GDM1 (cell line): ENCODE results near the gene SYNGAP1.

Experiments
- DNase-seq: peaks from one replicate; lab custom pipeline; 2025; lab: John Stamatoyannopoulos, UW

The SYNGAP1 gene

GRCh38 chr6:33404884-33405283 is 15.0 kb upstream of the SYNGAP1 start:
- no peak for DNase-seq

DNA sequence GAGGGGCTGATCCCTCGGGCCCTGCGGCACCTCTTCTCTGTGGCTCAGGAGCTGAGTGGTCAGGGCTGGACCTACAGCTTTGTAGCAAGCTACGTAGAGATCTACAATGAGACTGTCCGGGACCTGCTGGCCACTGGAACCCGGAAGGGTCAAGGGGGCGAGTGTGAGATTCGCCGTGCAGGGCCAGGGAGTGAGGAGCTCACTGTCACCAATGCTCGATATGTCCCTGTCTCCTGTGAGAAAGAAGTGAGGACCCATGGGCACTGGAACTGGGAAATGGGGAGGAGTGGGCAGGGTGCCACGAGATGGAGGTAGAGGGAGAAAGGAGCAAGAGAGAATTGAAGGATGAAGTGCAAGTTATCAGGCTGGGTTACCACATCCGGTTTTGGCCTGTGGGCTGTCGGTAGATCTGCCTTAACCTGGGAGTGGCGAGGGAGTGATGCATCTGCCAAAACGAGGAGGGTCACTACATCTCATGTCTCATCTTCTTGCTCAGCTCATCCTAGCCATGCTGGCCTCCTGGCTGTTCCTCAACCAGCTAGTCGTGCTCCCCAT is 14.4 kb upstream of the SYNGAP1 start:
- DNase-seq, result no peak

- DNase-seq, result no peak
These were observed 13.7 kb upstream of the SYNGAP1 start for GRCh38 chr6:33406126-33406525.

GRCh38 chr6:33407132-33407718 is 12.6 kb upstream of the SYNGAP1 start:
- no peak for DNase-seq

DNA sequence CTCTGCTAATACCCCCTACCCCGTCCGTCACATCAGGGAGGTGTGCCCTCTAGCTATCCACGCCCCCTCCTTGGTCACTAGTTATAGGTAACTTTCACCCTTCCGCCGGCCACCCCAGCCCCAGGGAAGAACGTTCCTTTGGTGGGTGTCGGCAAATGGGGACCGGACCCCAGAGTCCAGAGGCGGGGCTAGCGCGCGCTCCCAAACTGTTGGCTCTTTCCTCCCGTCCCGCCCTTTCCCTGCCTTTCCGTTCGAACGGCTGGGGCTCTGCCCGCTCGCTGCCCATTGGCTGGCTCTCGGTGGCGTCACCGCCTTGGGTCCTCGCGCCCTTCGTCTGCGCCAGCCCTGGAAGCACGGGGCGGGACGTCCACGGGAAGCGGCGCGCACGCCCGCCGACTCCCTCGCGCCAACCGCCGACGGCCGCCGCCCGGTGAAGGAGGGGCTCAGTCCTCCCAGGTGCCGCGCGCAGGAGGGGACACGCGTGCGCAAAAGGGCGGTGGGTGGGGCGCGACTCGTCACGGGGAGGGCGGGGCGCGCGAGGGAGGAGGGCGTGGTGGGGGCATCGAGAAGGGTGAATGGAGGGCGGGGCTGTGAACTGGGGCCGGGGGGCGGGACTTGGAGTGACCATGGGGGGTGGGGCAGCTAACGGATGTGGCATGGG is 9.7 kb upstream of the SYNGAP1 start:
- peak; percentile 99 for DNase-seq

DNA sequence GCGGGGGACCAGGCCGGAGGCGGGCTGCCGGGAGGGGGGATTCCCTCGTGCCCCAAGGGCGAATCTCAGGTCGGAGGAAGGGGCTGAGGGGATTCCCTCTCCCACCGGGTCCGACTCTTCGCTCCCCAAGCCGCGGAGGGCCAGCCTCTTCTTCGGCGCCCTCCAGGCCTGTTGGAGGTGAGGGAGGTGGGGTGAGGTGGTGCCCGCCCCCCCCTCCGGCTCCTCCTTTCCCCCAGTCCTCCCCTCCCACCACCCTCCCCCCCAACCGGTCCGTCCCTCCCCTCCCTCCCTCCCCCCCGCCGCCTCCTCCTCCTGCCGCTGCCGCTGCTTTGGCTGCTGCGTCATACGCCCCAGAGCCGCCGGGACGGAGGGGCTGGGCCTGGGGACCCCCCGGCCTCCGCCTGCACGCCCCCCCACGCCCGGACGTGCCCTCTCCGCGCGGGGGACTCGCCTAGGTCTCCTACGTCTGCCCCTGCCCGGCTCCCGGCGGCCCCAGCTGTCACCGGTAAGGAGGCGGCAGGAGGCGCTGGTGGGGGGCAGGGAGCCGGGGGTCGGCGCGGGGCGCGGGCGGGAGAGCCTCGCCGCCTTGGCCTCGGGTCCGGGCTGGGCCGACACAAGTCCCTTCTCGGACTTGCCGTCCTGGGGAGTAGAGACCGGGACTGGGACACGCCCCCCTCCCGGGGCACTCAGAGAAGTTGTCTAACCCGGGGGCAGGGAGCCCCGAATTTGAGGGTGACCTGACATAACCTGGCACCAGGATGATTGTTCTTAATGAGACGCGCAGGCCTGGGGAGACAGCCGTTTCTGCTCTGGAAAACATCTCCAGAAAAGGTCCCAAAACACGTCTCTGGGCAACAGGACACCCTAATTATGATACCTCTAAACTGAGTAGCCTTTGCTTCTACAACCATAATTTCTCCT is 8.9 kb upstream of the SYNGAP1 start, which contains the start of gene PHF1:
Gene PHF1, plus strand, starts transcription at position 304 of the 921 bp plus-strand sequence. CDS start 1,250 bp downstream, outside the sequence.
- no peak for DNase-seq

GRCh38 chr6:33411632-33412005 is 8.2 kb upstream of the SYNGAP1 start:
- DNase-seq, result no peak

GRCh38 chr6:33412140-33413009 is 7.5 kb upstream of the SYNGAP1 start:
- no peak for DNase-seq

DNA sequence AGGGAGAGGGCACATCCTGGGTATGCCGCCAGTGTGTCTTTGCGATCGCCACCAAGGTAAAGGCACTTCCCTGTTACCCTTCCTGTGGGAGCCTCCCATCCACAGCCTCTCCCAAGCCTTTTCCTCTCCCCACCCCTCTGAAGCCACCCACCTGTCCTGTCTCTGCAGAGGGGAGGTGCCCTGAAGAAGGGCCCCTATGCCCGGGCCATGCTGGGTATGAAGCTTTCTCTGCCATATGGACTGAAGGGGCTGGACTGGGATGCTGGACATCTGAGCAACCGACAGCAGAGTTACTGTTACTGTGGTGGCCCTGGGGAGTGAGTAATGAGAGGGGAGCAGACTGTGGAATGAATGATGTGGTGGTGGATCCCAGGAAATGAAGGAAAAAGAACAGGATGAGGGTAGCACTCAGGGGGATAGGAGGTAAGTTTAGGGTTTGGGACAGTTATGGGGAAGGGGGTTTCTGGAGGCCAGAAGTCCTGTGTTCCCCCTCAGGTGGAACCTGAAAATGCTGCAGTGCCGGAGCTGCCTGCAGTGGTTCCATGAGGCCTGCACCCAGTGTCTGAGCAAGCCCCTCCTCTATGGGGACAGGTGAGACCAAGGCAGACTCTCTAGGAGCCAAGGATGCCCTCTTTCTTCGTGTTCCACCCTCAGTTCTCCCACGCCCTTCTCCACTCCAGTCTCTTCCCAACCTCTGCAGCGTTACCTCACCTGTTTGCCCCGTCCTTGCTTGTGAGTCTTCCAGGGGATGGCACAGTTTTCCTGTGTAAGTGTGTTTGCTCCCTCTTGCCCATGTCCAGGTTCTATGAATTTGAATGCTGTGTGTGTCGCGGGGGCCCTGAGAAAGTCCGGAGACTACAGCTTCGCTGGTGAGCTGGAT is 6.4 kb upstream of the SYNGAP1 start:
- no peak for DNase-seq

DNA sequence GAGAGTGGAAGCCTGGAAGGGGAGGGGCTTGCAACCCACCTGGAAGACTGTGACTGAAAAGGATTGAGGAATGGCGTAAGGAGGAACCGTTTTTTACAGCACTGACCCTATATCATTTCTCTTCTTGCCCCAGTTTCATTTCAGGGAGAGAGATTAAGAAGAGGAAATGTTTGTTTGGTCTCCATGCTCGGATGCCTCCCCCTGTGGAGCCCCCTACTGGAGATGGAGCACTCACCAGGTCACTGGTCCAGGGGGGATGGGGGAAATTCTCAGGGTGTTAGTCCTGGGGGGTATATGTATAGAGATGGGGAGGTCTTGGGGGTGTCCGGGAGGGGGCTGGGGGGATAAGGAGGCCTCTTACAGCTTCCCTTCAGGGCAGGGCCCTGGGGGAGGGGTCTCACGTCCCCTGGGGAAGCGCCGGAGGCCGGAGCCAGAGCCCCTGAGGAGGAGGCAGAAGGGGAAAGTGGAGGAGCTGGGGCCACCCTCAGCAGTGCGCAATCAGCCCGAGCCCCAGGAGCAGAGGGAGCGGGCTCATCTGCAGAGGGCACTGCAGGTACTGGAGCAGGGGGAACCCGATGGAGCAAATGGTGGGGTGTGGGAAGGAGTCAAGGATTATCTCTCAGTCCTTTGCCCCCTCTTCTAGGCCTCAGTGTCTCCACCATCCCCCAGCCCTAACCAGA is 5.1 kb upstream of the SYNGAP1 start:
- no peak for DNase-seq

DNA sequence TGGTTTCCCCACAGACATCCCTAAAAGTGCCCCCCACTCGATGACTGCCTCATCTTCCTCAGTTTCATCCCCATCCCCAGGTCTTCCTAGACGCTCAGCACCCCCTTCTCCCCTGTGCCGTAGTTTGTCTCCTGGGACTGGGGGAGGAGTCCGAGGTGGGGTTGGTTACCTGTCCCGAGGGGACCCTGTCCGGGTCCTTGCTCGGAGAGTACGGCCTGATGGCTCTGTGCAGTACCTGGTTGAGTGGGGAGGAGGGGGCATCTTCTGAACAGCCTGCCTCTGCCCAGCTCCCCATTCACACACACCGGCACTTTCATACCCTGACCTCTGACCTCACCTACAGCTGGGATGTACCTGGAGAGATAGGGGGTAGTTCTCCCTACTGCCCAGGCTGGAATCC is 4.0 kb upstream of the SYNGAP1 start:
- DNase-seq, result no peak

- DNase-seq, result no peak
These were observed 3.3 kb upstream of the SYNGAP1 start for GRCh38 chr6:33416386-33417127.

DNA sequence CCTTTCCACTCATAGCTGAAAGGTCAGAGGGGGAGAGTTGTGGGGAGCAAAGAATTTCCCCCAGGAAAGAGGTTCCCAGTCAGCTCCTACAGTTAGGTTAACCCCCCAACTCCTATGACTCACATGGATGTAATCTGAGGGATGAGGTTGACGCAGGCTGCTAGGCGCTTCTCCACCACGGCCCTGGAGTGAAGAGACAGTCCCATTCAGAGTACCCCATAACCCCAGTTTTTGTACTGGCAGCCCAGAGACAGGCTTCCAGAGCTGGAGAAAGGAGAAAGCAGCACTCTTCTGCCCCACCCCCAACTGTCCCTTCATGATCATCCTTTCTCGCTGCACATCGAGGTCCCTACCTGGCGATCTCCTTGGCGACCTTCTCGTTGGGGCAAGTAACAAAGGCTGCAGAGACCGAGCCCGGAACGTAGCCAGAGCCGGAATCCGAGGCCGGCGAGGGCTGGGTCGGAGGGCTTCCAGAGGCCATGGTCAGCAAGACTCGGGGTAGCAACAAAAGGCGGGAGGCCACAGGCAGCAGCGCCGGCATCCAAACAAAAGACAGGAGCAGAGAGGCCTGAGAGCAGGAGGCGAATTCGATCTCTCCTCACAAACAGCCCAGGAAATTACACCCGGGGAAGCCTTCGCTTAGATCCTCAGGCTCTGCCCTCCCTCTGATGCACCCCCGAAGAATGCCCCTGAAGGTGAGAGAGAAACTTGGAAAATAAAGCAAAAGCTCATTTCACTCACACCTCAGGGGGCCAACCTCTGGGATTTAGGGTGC is 2.5 kb upstream of the SYNGAP1 start:
- no peak for DNase-seq

GRCh38 chr6:33417903-33418689 is 1.8 kb upstream of the SYNGAP1 start, which contains the start of gene CUTA:
Gene CUTA (minus strand): TSS chr6:33418107. CDS start chr6:33418000, 107 bp downstream.
- peak; percentile 99 for DNase-seq

- DNase-seq, result no peak
These were observed 1.1 kb upstream of the SYNGAP1 start for GRCh38 chr6:33418690-33419291.

DNA sequence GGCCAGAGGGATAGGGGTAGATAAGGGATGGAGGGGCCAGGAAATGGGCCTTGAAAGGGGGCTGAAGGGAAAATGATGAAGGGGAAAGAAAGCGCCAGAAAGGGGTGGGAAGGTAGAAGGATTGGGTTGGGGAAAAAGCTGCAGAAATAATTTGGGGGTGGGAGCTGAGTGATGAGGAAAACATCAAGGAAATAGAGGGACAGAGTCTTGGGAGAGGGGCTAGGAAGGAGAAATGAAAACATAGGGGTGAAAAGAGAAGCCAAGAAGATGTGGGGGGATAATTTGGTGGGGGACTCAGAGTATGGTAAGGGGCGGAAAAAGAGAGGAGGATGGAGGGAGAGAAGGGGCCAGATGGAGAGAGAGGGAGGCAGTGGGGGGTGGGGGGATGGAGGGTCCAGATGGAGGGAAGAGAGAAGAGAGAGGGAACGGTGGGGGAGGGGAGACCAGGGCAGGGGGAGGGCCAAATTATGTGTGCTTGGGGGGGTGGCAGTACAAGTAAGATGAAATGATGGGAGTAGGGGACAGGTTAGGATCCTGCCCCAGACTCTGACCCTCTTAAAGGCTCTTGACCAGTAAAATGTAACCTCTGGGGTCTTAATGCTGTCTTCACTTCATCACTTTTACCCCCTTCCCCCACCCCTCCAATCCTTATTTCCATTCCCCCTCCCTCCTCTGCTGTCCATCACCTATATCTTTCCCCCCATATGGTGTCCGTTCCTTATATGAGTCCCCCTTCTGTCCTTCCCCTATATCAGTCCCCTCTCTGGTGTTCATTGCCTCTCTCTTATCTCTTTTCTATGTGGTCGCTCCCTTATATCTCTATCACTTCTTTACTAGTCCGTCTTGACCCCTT is 852 bp downstream of the SYNGAP1 start:
- no peak for DNase-seq
